ENCODE results near the gene SH2D2A. TPM values are rescaled to one million over a fixed set of nuclear protein-coding genes. Genes with fewer than 3 reads are reported as not detected.
A peak's percentile ranks its signal among the peaks of the same experiment; 100 is the strongest.

The SH2D2A gene
- total and polyA plus RNA-seq, 2 donors, result 17.9 to 44.8 TPM

DNA sequence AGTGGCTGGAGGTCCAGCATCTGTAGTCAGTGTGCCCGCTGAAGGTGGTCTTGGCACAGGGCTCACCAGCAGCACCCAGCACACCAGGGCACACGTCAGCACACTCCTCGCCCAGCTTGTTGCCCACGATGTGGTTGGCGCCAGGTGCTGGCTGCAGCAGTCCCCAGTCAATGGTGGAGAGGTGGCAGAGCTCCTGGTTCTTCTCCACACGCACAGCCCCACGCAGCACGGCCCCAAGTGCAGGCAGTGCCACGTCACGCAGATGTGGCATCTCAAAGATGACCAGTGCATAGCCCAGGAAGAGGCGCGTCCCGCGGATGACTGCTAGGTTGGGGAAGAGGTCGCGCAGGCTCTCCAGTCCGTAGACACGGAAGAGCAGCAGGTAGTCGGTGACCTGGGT is 37.1 kb upstream of the SH2D2A start:
- Histone ChIP-seq H3K4me3 (ENCODE audit: low read length in 2 of 2) (no peak overlapping the region), H3K4me1 (ENCODE audit: control insufficient read depth in 2 of 2, insufficient read depth in 2 of 2, low read length in 2 of 2) (peaks cover 0 to 4% of the 10 kb centered on the region in 2 donors), H3K9me3 (ENCODE audit: control insufficient read depth in 2 of 2, insufficient read depth in 1 of 2, low read length in 1 of 2) (no peaks in the 10 kb centered on the region), H3K27me3 (ENCODE audit: control insufficient read depth in 2 of 2, insufficient read depth in 1 of 2, low read length in 1 of 2) (peaks cover 29 to 91% of the 10 kb centered on the region in 2 donors), H3K36me3 (ENCODE audit: control insufficient read depth in 2 of 2, insufficient read depth in 2 of 2, low read length in 1 of 2) (no peaks in the 10 kb centered on the region), H3K27ac (ENCODE audit: low read depth in 1 of 2, low read length in 1 of 2) (no peak overlapping the region)
- DNase-seq (ENCODE audit: low read depth in 6 of 9, low spot score in 9 of 9), result no peak
- 94% methylated on average over 19 of the region's 19 CpGs for WGBS

GRCh38 chr1:156852418-156852874 is 35.8 kb upstream of the SH2D2A start:
- no peak for DNase-seq (ENCODE audit: low read depth in 6 of 9, low spot score in 9 of 9)
- WGBS, result 85% methylated on average over 9 of the region's 9 CpGs
- Histone ChIP-seq H3K36me3 (ENCODE audit: control insufficient read depth in 2 of 2, insufficient read depth in 2 of 2, low read length in 1 of 2) (no peaks in the 10 kb centered on the region), H3K27ac (ENCODE audit: low read depth in 1 of 2, low read length in 1 of 2) (no peak overlapping the region), H3K9me3 (ENCODE audit: control insufficient read depth in 2 of 2, insufficient read depth in 1 of 2, low read length in 1 of 2) (no peaks in the 10 kb centered on the region), H3K4me1 (ENCODE audit: control insufficient read depth in 2 of 2, insufficient read depth in 2 of 2, low read length in 2 of 2) (peaks cover 0 to 10% of the 10 kb centered on the region in 2 donors), H3K4me3 (ENCODE audit: low read length in 2 of 2) (no peak overlapping the region), H3K27me3 (ENCODE audit: control insufficient read depth in 2 of 2, insufficient read depth in 1 of 2, low read length in 1 of 2) (peaks cover 29 to 91% of the 10 kb centered on the region in 2 donors)

DNA sequence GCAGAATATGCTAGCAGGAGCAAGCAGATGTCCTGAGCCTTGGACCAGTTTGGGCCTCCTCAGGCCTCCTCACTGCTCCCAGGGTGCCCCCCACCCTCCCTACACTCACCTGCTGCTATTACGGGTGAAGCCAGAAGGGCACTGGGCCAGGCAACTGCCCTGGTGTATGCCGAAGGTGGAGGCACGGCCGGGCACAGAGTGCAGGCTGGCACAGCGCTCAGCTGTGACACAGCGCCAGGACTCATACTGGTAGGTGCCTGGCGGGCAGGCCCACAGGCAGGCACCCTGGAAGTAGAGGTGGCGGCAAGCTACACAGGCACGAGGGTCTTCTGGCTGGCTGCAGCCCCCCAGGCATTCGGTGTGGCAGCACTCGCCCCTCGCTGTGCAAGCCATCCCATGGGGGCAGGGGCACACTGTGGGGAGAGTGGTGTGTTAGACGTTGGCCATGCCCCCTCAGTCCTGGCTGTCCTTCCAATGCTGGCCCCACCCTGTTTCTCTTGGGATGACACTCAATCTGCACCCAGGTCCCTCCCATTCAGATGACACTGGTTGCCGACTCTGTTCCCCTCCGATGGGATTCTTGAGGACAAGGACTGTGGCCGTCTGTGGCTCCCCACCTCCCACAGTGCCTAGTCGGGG is 35.2 kb upstream of the SH2D2A start:
- no peak overlapping the region for H3K4me3 ChIP-seq (ENCODE audit: low read length in 2 of 2)
- no peak overlapping the region for H3K27ac ChIP-seq (ENCODE audit: low read depth in 1 of 2, low read length in 1 of 2)
- peaks cover 0 to 10% of the 10 kb centered on the region in 2 donors for H3K4me1 ChIP-seq (ENCODE audit: control insufficient read depth in 2 of 2, insufficient read depth in 2 of 2, low read length in 2 of 2)
- peaks cover 29 to 91% of the 10 kb centered on the region in 2 donors for H3K27me3 ChIP-seq (ENCODE audit: control insufficient read depth in 2 of 2, insufficient read depth in 1 of 2, low read length in 1 of 2)
- DNase-seq (ENCODE audit: low read depth in 6 of 9, low spot score in 9 of 9), result no peak
- no peaks in the 10 kb centered on the region for H3K9me3 ChIP-seq (ENCODE audit: control insufficient read depth in 2 of 2, insufficient read depth in 1 of 2, low read length in 1 of 2)
- no peaks in the 10 kb centered on the region for H3K36me3 ChIP-seq (ENCODE audit: control insufficient read depth in 2 of 2, insufficient read depth in 2 of 2, low read length in 1 of 2)
- WGBS, result 93% methylated on average over 17 of the region's 17 CpGs

GRCh38 chr1:156849151-156849496 is 32.5 kb upstream of the SH2D2A start:
- no peaks in the 10 kb centered on the region for H3K36me3 ChIP-seq (ENCODE audit: control insufficient read depth in 2 of 2, insufficient read depth in 2 of 2, low read length in 1 of 2)
- H3K9me3 ChIP-seq (ENCODE audit: control insufficient read depth in 2 of 2, insufficient read depth in 1 of 2, low read length in 1 of 2), result peaks cover 0 to 12% of the 10 kb centered on the region in 2 donors
- H3K4me3 ChIP-seq (ENCODE audit: low read length in 2 of 2), result no peak overlapping the region
- peaks cover 48 to 94% of the 10 kb centered on the region in 2 donors for H3K27me3 ChIP-seq (ENCODE audit: control insufficient read depth in 2 of 2, insufficient read depth in 1 of 2, low read length in 1 of 2)
- 28% methylated on average over 23 of the region's 23 CpGs for WGBS
- no peak overlapping the region for H3K27ac ChIP-seq (ENCODE audit: low read depth in 1 of 2, low read length in 1 of 2)
- peaks cover 0 to 21% of the 10 kb centered on the region in 2 donors for H3K4me1 ChIP-seq (ENCODE audit: control insufficient read depth in 2 of 2, insufficient read depth in 2 of 2, low read length in 2 of 2)
- DNase-seq (ENCODE audit: low read depth in 6 of 9, low spot score in 9 of 9), result no peak

- 11% methylated on average over 36 of the region's 36 CpGs for WGBS
- H3K4me3 ChIP-seq (ENCODE audit: low read length in 2 of 2), result no peak overlapping the region
- peak in 5 of 9 donors; percentile 18 to 74 (median 37) for DNase-seq (ENCODE audit: low read depth in 6 of 9, low spot score in 9 of 9)
Observed at GRCh38 chr1:156848461-156849150, 32.0 kb upstream of the SH2D2A start.

GRCh38 chr1:156847591-156848460 is 31.2 kb upstream of the SH2D2A start:
- DNase-seq (ENCODE audit: low read depth in 6 of 9, low spot score in 9 of 9), result no peak
- Histone ChIP-seq H3K27ac (ENCODE audit: low read depth in 1 of 2, low read length in 1 of 2) (no peak overlapping the region), H3K27me3 (ENCODE audit: control insufficient read depth in 2 of 2, insufficient read depth in 1 of 2, low read length in 1 of 2) (peaks cover 51 to 96% of the 10 kb centered on the region in 2 donors), H3K9me3 (ENCODE audit: control insufficient read depth in 2 of 2, insufficient read depth in 1 of 2, low read length in 1 of 2) (peaks cover 0 to 12% of the 10 kb centered on the region in 2 donors), H3K36me3 (ENCODE audit: control insufficient read depth in 2 of 2, insufficient read depth in 2 of 2, low read length in 1 of 2) (no peaks in the 10 kb centered on the region), H3K4me1 (ENCODE audit: control insufficient read depth in 2 of 2, insufficient read depth in 2 of 2, low read length in 2 of 2) (peaks cover 0 to 21% of the 10 kb centered on the region in 2 donors), H3K4me3 (ENCODE audit: low read length in 2 of 2) (no peak overlapping the region)
- WGBS, result 78% methylated on average over 7 of the region's 7 CpGs

More at GRCh38 chr1:156848461-156849150, 32.0 kb upstream of the SH2D2A start:
- peaks cover 48 to 94% of the 10 kb centered on the region in 2 donors for H3K27me3 ChIP-seq (ENCODE audit: control insufficient read depth in 2 of 2, insufficient read depth in 1 of 2, low read length in 1 of 2)
- peaks cover 0 to 21% of the 10 kb centered on the region in 2 donors for H3K4me1 ChIP-seq (ENCODE audit: control insufficient read depth in 2 of 2, insufficient read depth in 2 of 2, low read length in 2 of 2)
- H3K36me3 ChIP-seq (ENCODE audit: control insufficient read depth in 2 of 2, insufficient read depth in 2 of 2, low read length in 1 of 2), result no peaks in the 10 kb centered on the region
- H3K27ac ChIP-seq (ENCODE audit: low read depth in 1 of 2, low read length in 1 of 2), result no peak overlapping the region
- peaks cover 0 to 12% of the 10 kb centered on the region in 2 donors for H3K9me3 ChIP-seq (ENCODE audit: control insufficient read depth in 2 of 2, insufficient read depth in 1 of 2, low read length in 1 of 2)

- Histone ChIP-seq H3K27me3 (ENCODE audit: control insufficient read depth in 2 of 2, insufficient read depth in 1 of 2, low read length in 1 of 2) (peaks cover 51 to 96% of the 10 kb centered on the region in 2 donors), H3K27ac (ENCODE audit: low read depth in 1 of 2, low read length in 1 of 2) (no peak overlapping the region), H3K36me3 (ENCODE audit: control insufficient read depth in 2 of 2, insufficient read depth in 2 of 2, low read length in 1 of 2) (no peaks in the 10 kb centered on the region), H3K4me1 (ENCODE audit: control insufficient read depth in 2 of 2, insufficient read depth in 2 of 2, low read length in 2 of 2) (peaks cover 0 to 21% of the 10 kb centered on the region in 2 donors), H3K4me3 (ENCODE audit: low read length in 2 of 2) (no peak overlapping the region), H3K9me3 (ENCODE audit: control insufficient read depth in 2 of 2, insufficient read depth in 1 of 2, low read length in 1 of 2) (peaks cover 0 to 12% of the 10 kb centered on the region in 2 donors)
- WGBS, result 92% methylated on average over 5 of the region's 5 CpGs
- no peak for DNase-seq (ENCODE audit: low read depth in 6 of 9, low spot score in 9 of 9)
Observed at GRCh38 chr1:156846643-156847042, 30.0 kb upstream of the SH2D2A start.

- H3K36me3 ChIP-seq (ENCODE audit: control insufficient read depth in 2 of 2, insufficient read depth in 2 of 2, low read length in 1 of 2), result no peaks in the 10 kb centered on the region
- peaks cover 0 to 21% of the 10 kb centered on the region in 2 donors for H3K4me1 ChIP-seq (ENCODE audit: control insufficient read depth in 2 of 2, insufficient read depth in 2 of 2, low read length in 2 of 2)
- H3K27ac ChIP-seq (ENCODE audit: low read depth in 1 of 2, low read length in 1 of 2), result no peak overlapping the region
- H3K4me3 ChIP-seq (ENCODE audit: low read length in 2 of 2), result no peak overlapping the region
- WGBS, result 55% methylated on average over 18 of the region's 18 CpGs
- H3K9me3 ChIP-seq (ENCODE audit: control insufficient read depth in 2 of 2, insufficient read depth in 1 of 2, low read length in 1 of 2), result peaks cover 0 to 12% of the 10 kb centered on the region in 2 donors
- DNase-seq (ENCODE audit: low read depth in 6 of 9, low spot score in 9 of 9), result no peak
- peaks cover 55 to 96% of the 10 kb centered on the region in 2 donors for H3K27me3 ChIP-seq (ENCODE audit: control insufficient read depth in 2 of 2, insufficient read depth in 1 of 2, low read length in 1 of 2)
Observed at GRCh38 chr1:156845953-156846545, 29.4 kb upstream of the SH2D2A start.
